H1 (cell line): ENCODE data around the gene GMPPA. TPM values are rescaled to one million over a fixed set of nuclear protein-coding genes. Genes with fewer than 3 reads are reported as not detected.

Source experiments
- CTCF ChIA-PET: fragments of 300-600 bp; sonication (Branson Sonifier 250); formaldehyde crosslinking; loops from one replicate; lab custom pipeline; 2021; ENCODE audit not compliant: partially characterized antibody; lab: Charles Lee
- POLR2A ChIA-PET: fragments of 300-600 bp; sonication (Branson Sonifier 250); formaldehyde crosslinking; loops from one replicate; lab custom pipeline; 2021; ENCODE audit warnings: inconsistent platforms; ENCODE audit not compliant: partially characterized antibody; lab: Charles Lee
- DNase-seq, 2 experiments: peaks; one replicate each; pipeline versions ENCODE4 v3.0.0 to v3.0.0-alpha.2; 2010 to 2022; ENCODE audit warnings: low spot score in 2 of 2, low read depth in 1 of 2, mixed read lengths in 1 of 2
- FAIRE-seq: peaks from 2 replicates; lab custom pipeline; 2011; peaks lifted over from hg19 to GRCh38; lab: Jason Lieb, UNC
- H2AFZ ChIP-seq: 2 replicates; pipeline ENCODE4 v1.8.1; 2012; ENCODE audit warnings: low read length, inconsistent platforms
- H2AK5ac ChIP-seq: 2 replicates; pipeline ENCODE4 v1.6.1; 2013; ENCODE audit warnings: low read depth, low read length
- H2BK120ac ChIP-seq: replicated peaks from 2 replicates; pipeline ENCODE3; 2013; ENCODE audit warnings: low read depth, low read length, inconsistent platforms
- H2BK12ac ChIP-seq: 2 replicates; pipeline ENCODE4 v1.6.1; 2013; ENCODE audit warnings: low read depth, low read length
- H2BK15ac ChIP-seq: 2 replicates; pipeline ENCODE4 v1.6.1; 2013; ENCODE audit warnings: low read length
- H2BK20ac ChIP-seq: 2 replicates; pipeline ENCODE4 v1.6.1; 2013; ENCODE audit warnings: low read length
- H2BK5ac ChIP-seq: 2 replicates; pipeline ENCODE4 v1.6.1; 2013; ENCODE audit warnings: low read depth, low read length
- H3K14ac ChIP-seq: 2 replicates; pipeline ENCODE4 v1.6.1; 2013; ENCODE audit warnings: inconsistent platforms; ENCODE audit not compliant: insufficient read length
- H3K18ac ChIP-seq: 2 replicates; pipeline ENCODE4 v1.6.1; 2013; ENCODE audit warnings: low read length; ENCODE audit errors: extremely low read depth
- H3K23ac ChIP-seq: 2 replicates; pipeline ENCODE4 v1.6.1; 2013; ENCODE audit warnings: inconsistent platforms; ENCODE audit not compliant: insufficient read length
- H3K23me2 ChIP-seq: 2 replicates; pipeline ENCODE4 v1.6.1; 2013; ENCODE audit warnings: low read depth, low read length
- H3K27ac ChIP-seq: 2 replicates; pipeline ENCODE4 v1.6.1; 2011; ENCODE audit warnings: low read depth, low read length, inconsistent platforms
- H3K27me3 ChIP-seq, 4 experiments: replicated peaks in 1 of 4; 1 replicate in 1 of 4; 2 replicates in 3 of 4; pipeline versions ENCODE4 v1.6.1 to v1.8.1; 2011 to 2013; ENCODE audit warnings: low read length in 3 of 4, mild to moderate bottlenecking in 3 of 4, inconsistent platforms in 2 of 4, mixed read lengths in 2 of 4, moderate library complexity in 1 of 4; ENCODE audit not compliant: control insufficient read depth in 3 of 4, insufficient read depth in 3 of 4; ENCODE audit errors: extremely low read depth in 1 of 4
- H3K36me3 ChIP-seq, 4 experiments: 2 replicates each; pipeline versions ENCODE4 v1.6.1 to v1.8.1; 2011 to 2013; ENCODE audit warnings: mild to moderate bottlenecking in 4 of 4, low read length in 3 of 4, moderate library complexity in 2 of 4, control low read depth in 1 of 4, inconsistent platforms in 1 of 4; ENCODE audit not compliant: insufficient read depth in 4 of 4, control insufficient read depth in 2 of 4
- H3K4ac ChIP-seq: replicated peaks from 2 replicates; pipeline ENCODE3; 2013; ENCODE audit warnings: low read length, low read depth, mixed read lengths, inconsistent platforms; ENCODE audit not compliant: insufficient read length
- H3K4me1 ChIP-seq, 4 experiments: replicated peaks in 1 of 4; 1 replicate in 1 of 4; 2 replicates in 3 of 4; pipeline versions ENCODE4 v1.6.1 to v1.8.1; 2011 to 2013; ENCODE audit warnings: low read length in 3 of 4, inconsistent platforms in 2 of 4, mixed read lengths in 1 of 4; ENCODE audit not compliant: insufficient read depth in 4 of 4, control insufficient read depth in 3 of 4
- H3K4me2 ChIP-seq, 2 experiments: 2 replicates each; pipeline versions ENCODE4 v1.6.1 to v1.8.1; 2011 to 2013; ENCODE audit warnings: low read depth in 2 of 2, low read length in 2 of 2, control low read depth in 1 of 2, inconsistent platforms in 1 of 2, mild to moderate bottlenecking in 1 of 2; ENCODE audit not compliant: insufficient read depth in 1 of 2
- H3K4me3 ChIP-seq, 4 experiments: fragments of 200-600, 300-600 bp in 1 of 4; sonication (generic), shearing (Covaris generic), sonication (Bioruptor Twin) in 1 of 4; 2 replicates each; pipeline versions ENCODE4 v1.5.1 to v1.8.1; 2011 to 2016; ENCODE audit warnings: low read length in 4 of 4, low read depth in 3 of 4, control low read depth in 2 of 4, inconsistent platforms in 2 of 4, mild to moderate bottlenecking in 2 of 4, mixed read lengths in 1 of 4, moderate library complexity in 1 of 4; ENCODE audit not compliant: insufficient read depth in 2 of 4; ENCODE audit errors: extremely low read depth in 1 of 4
- H3K56ac ChIP-seq: replicated peaks from 2 replicates; pipeline ENCODE3; 2013; ENCODE audit warnings: low read depth, mild to moderate bottlenecking, mixed read lengths, low read length, inconsistent platforms; ENCODE audit not compliant: insufficient read length
- H3K79me1 ChIP-seq: 2 replicates; pipeline ENCODE4 v1.6.1; 2013; ENCODE audit warnings: low read depth, low read length, control low read depth
- H3K79me2 ChIP-seq, 2 experiments: 2 replicates each; pipeline versions ENCODE4 v1.6.1 to v1.8.1; 2012 to 2013; ENCODE audit warnings: low read length in 2 of 2, mild to moderate bottlenecking in 2 of 2, inconsistent platforms in 1 of 2; ENCODE audit not compliant: insufficient read depth in 2 of 2, control insufficient read depth in 1 of 2
- H3K9ac ChIP-seq, 4 experiments: replicated peaks in 1 of 4; 1 replicate in 1 of 4; 2 replicates in 3 of 4; pipeline versions ENCODE4 v1.6.1 to v1.8.1; 2011 to 2013; ENCODE audit warnings: low read depth in 3 of 4, low read length in 3 of 4, control low read depth in 2 of 4, mild to moderate bottlenecking in 2 of 4, moderate library complexity in 2 of 4, inconsistent platforms in 1 of 4; ENCODE audit errors: extremely low read depth in 1 of 4
- H3K9me3 ChIP-seq, 2 experiments: 2 replicates each; pipeline versions ENCODE4 v1.6.1 to v1.8.1; 2012 to 2013; ENCODE audit warnings: mild to moderate bottlenecking in 2 of 2, moderate library complexity in 2 of 2, control low read depth in 1 of 2, inconsistent platforms in 1 of 2, low read depth in 1 of 2, low read length in 1 of 2, mixed read lengths in 1 of 2; ENCODE audit not compliant: insufficient read depth in 2 of 2
- H4K20me1 ChIP-seq, 2 experiments: replicated peaks in 1 of 2; 2 replicates each; pipeline versions ENCODE3 to v1.8.1; 2011 to 2013; ENCODE audit warnings: inconsistent platforms in 2 of 2, low read length in 2 of 2, mild to moderate bottlenecking in 1 of 2; ENCODE audit not compliant: insufficient read depth in 2 of 2, control insufficient read depth in 1 of 2
- H4K5ac ChIP-seq: 2 replicates; pipeline ENCODE4 v1.6.1; 2013; ENCODE audit warnings: low read length, low read depth, mixed read lengths, inconsistent platforms; ENCODE audit not compliant: insufficient read length
- H4K8ac ChIP-seq: 2 replicates; pipeline ENCODE4 v1.8.0; 2013; ENCODE audit warnings: mild to moderate bottlenecking, moderate library complexity, low read length, inconsistent platforms; ENCODE audit not compliant: insufficient read depth; ENCODE audit errors: extremely low read depth
- H4K91ac ChIP-seq: replicated peaks from 2 replicates; pipeline ENCODE3; 2013; ENCODE audit warnings: low read length, mixed read lengths, inconsistent platforms; ENCODE audit not compliant: insufficient read length
- GABPA ChIP-seq: IDR thresholded peaks from 2 replicates; pipeline ENCODE4 v1.6.1; 2011; ENCODE audit warnings: mild to moderate bottlenecking, low read length, moderate library complexity, borderline replicate concordance; ENCODE audit not compliant: insufficient read depth
- HDAC6 ChIP-seq: IDR thresholded peaks from one replicate; pipeline ENCODE4 v1.7.1; 2012; ENCODE audit warnings: low read depth, mild to moderate bottlenecking, inconsistent platforms, low read length, moderate library complexity
- KDM5A ChIP-seq: fragments of 200-600 bp; IDR thresholded peaks from 2 replicates; pipeline ENCODE4 v1.7.1; 2012; ENCODE audit warnings: mild to moderate bottlenecking, low read length, inconsistent platforms, mixed read lengths
- POLR2A ChIP-seq, 2 experiments: IDR thresholded peaks; 1 replicate in 1 of 2; 2 replicates in 1 of 2; pipeline ENCODE4 v1.6.1; 2011; ENCODE audit warnings: low read depth in 2 of 2, low read length in 2 of 2, mild to moderate bottlenecking in 2 of 2; ENCODE audit errors: control extremely low read depth in 1 of 2
- POU5F1 ChIP-seq: IDR thresholded peaks from 2 replicates; pipeline ENCODE4 v1.6.1; 2011; ENCODE audit warnings: low read depth, mild to moderate bottlenecking, low read length, moderate library complexity
- RFX5 ChIP-seq: IDR thresholded peaks from 2 replicates; pipeline ENCODE4 v1.6.1; 2011; ENCODE audit warnings: low read depth, low read length, improper control_type of control experiment, borderline replicate concordance
- SIN3A ChIP-seq, 2 experiments: IDR thresholded peaks in 1 of 2; conservative IDR thresholded peaks in 1 of 2; 2 replicates each; pipeline ENCODE4 v1.6.1; 2011 to 2012; ENCODE audit warnings: low read length in 2 of 2, improper control_type of control experiment in 1 of 2, low read depth in 1 of 2, mild to moderate bottlenecking in 1 of 2
- USF2 ChIP-seq: IDR thresholded peaks from 2 replicates; pipeline ENCODE4 v1.6.1; 2011; ENCODE audit warnings: low read length, improper control_type of control experiment
- YY1 ChIP-seq: IDR thresholded peaks from 2 replicates; pipeline ENCODE4 v1.6.1; 2011; ENCODE audit warnings: low read depth, mild to moderate bottlenecking, low read length
- WGBS, 2 experiments: shearing (Covaris generic) in 1 of 2; methylation state at CpG; one replicate each; pipeline versions ENCODE4 v1.1.6 to v1.1.7; 2013 to 2015; ENCODE audit warnings: low lambda C conversion rate in 2 of 2, mixed read lengths in 2 of 2, inconsistent platforms in 1 of 2, low coverage in 1 of 2, missing lambda C conversion rate in 1 of 2; ENCODE audit not compliant: insufficient replicate concordance in 2 of 2, insufficient coverage in 1 of 2, insufficient read length in 1 of 2; ENCODE audit errors: extremely low coverage in 1 of 2, missing lambda C conversion rate in 1 of 2; 5-methylcytosine and 5-hydroxymethylcytosine counted together
- polyA plus RNA-seq, 7 experiments: library from polyadenylated mRNA; depleted of rRNA in 3 of 7; stranded (reverse) in 5 of 7; unstranded in 2 of 7; fragments of >200 nt in 5 of 7; fragments of 200-250 nt in 2 of 7; gene quantifications; 1 replicate in 5 of 7; 2 replicates in 1 of 7; 4 replicates in 1 of 7; pipeline versions ENCODE4 v1.2.1 to v1.2.3, GENCODE V29; 2011 to 2013; ENCODE audit warnings: missing spikeins in 2 of 7, mixed read lengths in 2 of 7
- total RNA-seq: library from RNA; stranded (reverse); fragmentation: NEBNext Ultra II Directional; extraction: Animal tissue kit (Norgen Biotek cat#: 25700); gene quantifications from 2 replicates; pipeline ENCODE4 v1.2.1, GENCODE V29; 2021

The GMPPA gene
- total and polyA plus RNA-seq, 2 of the 8 experiments (the other 6 are each of a cell fraction or from before 2014, with no cell fraction given), result 34.3 to 98.8 TPM

- CTCF ChIA-PET, result interaction anchor here (0.6 to 113.1 kb wide), 13 partner anchors 1 to 225 kb away, joined by 3 to 7248 read pairs (median 5); partner anchors contain the start of genes ASIC4, CHPF, DES and GMPPA
- TF ChIP-seq POU5F1, result no peak
- TF ChIP-seq KDM5A, result no peak
- 0 out of 2 replicates have a peak, but pooled peaks have one; percentile 47 for TF ChIP-seq GABPA
- no peak for TF ChIP-seq RFX5
- no peak for TF ChIP-seq POLR2A (IDR thresholded peaks at IDR 0.05; ENCODE audit: control extremely low read depth in 1 of 2, low read depth in 2 of 2, low read length in 2 of 2)
- no peak for TF ChIP-seq HDAC6
- peak in 1 of 2 experiments; percentile 47; a peak in 1 of 4 replicates for TF ChIP-seq SIN3A (conservative IDR thresholded peaks at IDR 0.05 in 1 of 2, IDR thresholded peaks at IDR 0.05 in 1 of 2; ENCODE audit: low read depth in 1 of 2, low read length in 2 of 2)
- TF ChIP-seq USF2, result no peak
- no peak for TF ChIP-seq YY1
Observed at GRCh38 chr2:219459460-219460311, 39.0 kb upstream of the GMPPA start.

More at GRCh38 chr2:219459460-219460311, 39.0 kb upstream of the GMPPA start:
- DNase-seq (peak in 1 of 2 experiments; percentile 94), FAIRE-seq (peak; percentile 57)
- Histone ChIP-seq H3K4ac (no peak overlapping the region), H2BK20ac (peak overlapping the region; percentile 86; the same call in 1 of the 2 replicates), H2BK5ac (peak overlapping the region; percentile 75; the same call in 1 of the 2 replicates), H3K23ac (no peak overlapping the region), H3K4me1 (peaks cover 9 to 23% (median 21%) of the 10 kb centered on the region in 4 experiments), H3K27me3 (no peaks in the 10 kb centered on the region; a peak in 1 of 7 replicates), H2BK12ac (peak overlapping the region; percentile 87; the same call in 1 of the 2 replicates), H3K18ac (peak overlapping the region; percentile 88), H3K23me2 (peaks cover 3% of the 10 kb centered on the region; the same call in 1 of the 2 replicates), H3K4me2 (peak overlapping the region; percentile 60 to 67; a peak in 3 of 4 replicates), H3K56ac (no peak overlapping the region), H2AK5ac (no peak overlapping the region), H3K9ac (no peak overlapping the region), H4K91ac (peak overlapping the region; percentile 72), H3K36me3 (peaks cover 0 to 6% (median under 1%) of the 10 kb centered on the region in 4 experiments; a peak in 1 of 8 replicates), H2BK120ac (peak overlapping the region; percentile 13), H2BK15ac (peak overlapping the region; percentile 61), H4K8ac (no peak overlapping the region), H4K20me1 (peaks cover 0 to 5% of the 10 kb centered on the region in 2 experiments), H3K79me1 (no peaks in the 10 kb centered on the region), H3K14ac (no peak overlapping the region), H3K4me3 (peak overlapping the region in 1 of 4 experiments; percentile 46; a peak in 1 of 8 replicates), H2AFZ (no peak overlapping the region), H3K27ac (no peak overlapping the region), H3K9me3 (no peaks in the 10 kb centered on the region), H4K5ac (no peak overlapping the region), H3K79me2 (no peaks in the 10 kb centered on the region)
- WGBS, 2 experiments, result 64% methylated on average over 12 of the region's 14 CpGs; no CpG with 5 or more reads in 1 of the 2 experiments
- POLR2A ChIA-PET, result interaction anchor here (0.8 to 2.5 kb wide), 10 partner anchors 9 to 107 kb away, joined by 3 to 17 read pairs (median 5); no protein-coding TSS in a partner anchor
